Astrocyte (in vitro differentiated cells and primary cell): ENCODE measurements around the gene PIM2. TPM values are rescaled to one million over a fixed set of nuclear protein-coding genes. Genes with fewer than 3 reads are reported as not detected.

Source experiments
- DNase-seq: peaks from one replicate; pipeline ENCODE4 v3.0.0-alpha.2; 2010; ENCODE audit warnings: low read depth
- FAIRE-seq: peaks from 2 replicates; lab custom pipeline; 2011; peaks lifted over from hg19 to GRCh38; lab: Jason Lieb, UNC
- H2AFZ ChIP-seq: 2 replicates; pipeline ENCODE4 v1.6.0; 2012; ENCODE audit warnings: low read depth, low read length, inconsistent platforms
- H3K27ac ChIP-seq: 2 replicates; pipeline ENCODE4 v1.5.1; 2011; ENCODE audit warnings: low read depth, low read length, inconsistent platforms
- H3K27me3 ChIP-seq: 2 replicates; pipeline ENCODE4 v1.6.0; 2011; ENCODE audit warnings: low read length, inconsistent platforms; ENCODE audit not compliant: insufficient read depth
- H3K36me3 ChIP-seq: 2 replicates; pipeline ENCODE4 v1.5.1; 2011; ENCODE audit warnings: low read length, inconsistent platforms; ENCODE audit not compliant: insufficient read depth
- H3K4me1 ChIP-seq: 2 replicates; pipeline ENCODE4 v1.5.1; 2011; ENCODE audit warnings: low read length, inconsistent platforms; ENCODE audit not compliant: insufficient read depth
- H3K4me2 ChIP-seq: 2 replicates; pipeline ENCODE4 v1.6.0; 2012; ENCODE audit warnings: low read length, inconsistent platforms
- H3K4me3 ChIP-seq: 2 replicates; pipeline ENCODE4 v1.5.1; 2011; ENCODE audit warnings: low read depth, mild to moderate bottlenecking, low read length, inconsistent platforms; ENCODE audit not compliant: insufficient read depth
- H3K79me2 ChIP-seq: 2 replicates; pipeline ENCODE4 v1.6.0; 2012; ENCODE audit warnings: mild to moderate bottlenecking, low read length, inconsistent platforms; ENCODE audit not compliant: insufficient read depth
- H3K9ac ChIP-seq: 2 replicates; pipeline ENCODE4 v1.6.0; 2012; ENCODE audit warnings: mild to moderate bottlenecking, low read length, inconsistent platforms
- H3K9me3 ChIP-seq: 2 replicates; pipeline ENCODE4 v1.5.1; 2012; ENCODE audit warnings: low read depth, mild to moderate bottlenecking, low read length, inconsistent platforms; ENCODE audit not compliant: insufficient read depth
- H4K20me1 ChIP-seq: 2 replicates; pipeline ENCODE4 v1.6.0; 2012; ENCODE audit warnings: low read length, inconsistent platforms; ENCODE audit not compliant: insufficient read depth
- H3K27ac Mint-ChIP-seq: one replicate; pipeline ENCODE4 v1.8.0; 2021; ENCODE audit warnings: mild to moderate bottlenecking, mixed read lengths; ENCODE audit not compliant: unreplicated experiment
- H3K27me3 Mint-ChIP-seq: one replicate; pipeline ENCODE4 v1.8.0; 2021; ENCODE audit warnings: low read depth, mixed read lengths; ENCODE audit not compliant: unreplicated experiment
- H3K36me3 Mint-ChIP-seq: one replicate; pipeline ENCODE4 v1.8.0; 2021; ENCODE audit warnings: low read depth, mixed read lengths; ENCODE audit not compliant: unreplicated experiment
- H3K4me1 Mint-ChIP-seq: one replicate; pipeline ENCODE4 v1.8.0; 2021; ENCODE audit warnings: low read depth, mixed read lengths; ENCODE audit not compliant: unreplicated experiment
- H3K4me3 Mint-ChIP-seq: one replicate; pipeline ENCODE4 v1.8.0; 2021; ENCODE audit warnings: mild to moderate bottlenecking, moderate library complexity, mixed read lengths; ENCODE audit not compliant: unreplicated experiment
- H3K9me3 Mint-ChIP-seq: one replicate; pipeline ENCODE4 v1.8.0; 2021; ENCODE audit warnings: mild to moderate bottlenecking, mixed read lengths; ENCODE audit not compliant: unreplicated experiment
- CTCF ChIP-seq: IDR thresholded peaks from 2 replicates; pipeline ENCODE4 v1.5.1; 2011; ENCODE audit warnings: low read depth, mild to moderate bottlenecking, inconsistent platforms, low read length, moderate library complexity; ENCODE audit not compliant: insufficient read depth
- EZH2 ChIP-seq: IDR thresholded peaks from 2 replicates; pipeline ENCODE4 v1.6.1; 2012; ENCODE audit warnings: mild to moderate bottlenecking, low read length, inconsistent platforms; ENCODE audit not compliant: insufficient read depth
- total RNA-seq: library from RNA; stranded (reverse); gene quantifications from 2 replicates; pipeline ENCODE4 v1.2.1, GENCODE V29; 2021

Gene PIM2
- total RNA-seq, 1 donor from 2014 or later: 13.4 TPM

- DNase-seq (no peak), FAIRE-seq (no peak)
- no peak overlapping the region for H3K27ac Mint-ChIP-seq
- Histone ChIP-seq H3K36me3 (peaks cover 2% of the 10 kb centered on the region), H3K9me3 (no peaks in the 10 kb centered on the region), H3K4me2 (peak overlapping the region; percentile 97), H3K9ac (peak overlapping the region; percentile 99), H2AFZ (no peak overlapping the region), H3K4me3 (peak overlapping the region; percentile 98), H3K4me1 (peaks cover 11% of the 10 kb centered on the region), H3K27ac (no peak overlapping the region), H3K27me3 (no peaks in the 10 kb centered on the region), H4K20me1 (peaks cover 20% of the 10 kb centered on the region), H3K79me2 (peaks cover 36% of the 10 kb centered on the region)
- peaks cover 1% of the 10 kb centered on the region for H3K4me1 Mint-ChIP-seq
- peak overlapping the region; percentile 98 for H3K4me3 Mint-ChIP-seq
- no peaks in the 10 kb centered on the region for H3K9me3 Mint-ChIP-seq
- H3K36me3 Mint-ChIP-seq: peaks cover 4% of the 10 kb centered on the region
- H3K27me3 Mint-ChIP-seq: no peaks in the 10 kb centered on the region
- no peak for TF ChIP-seq EZH2
Observed at GRCh38 chrX:48909703-48910294, 9.0 kb downstream of the PIM2 start.

GRCh38 chrX:48908600-48908999 lies 10.2 kb downstream of the PIM2 start:
- H3K27me3 Mint-ChIP-seq: no peaks in the 10 kb centered on the region
- H3K27me3 ChIP-seq: no peaks in the 10 kb centered on the region
- H3K36me3 ChIP-seq: peaks cover 6% of the 10 kb centered on the region
- FAIRE-seq (no peak), DNase-seq (no peak)
- TF ChIP-seq EZH2 (no peak), CTCF (no peak)
- H3K4me3 Mint-ChIP-seq: no peak overlapping the region
- H3K9me3 ChIP-seq: no peaks in the 10 kb centered on the region
- H2AFZ ChIP-seq: no peak overlapping the region
- peaks cover 27% of the 10 kb centered on the region for H4K20me1 ChIP-seq
- no peak overlapping the region for H3K4me3 ChIP-seq
- no peak overlapping the region for H3K4me2 ChIP-seq
- peaks cover 11% of the 10 kb centered on the region for H3K4me1 ChIP-seq
- H3K9me3 Mint-ChIP-seq: no peaks in the 10 kb centered on the region
- H3K9ac ChIP-seq: no peak overlapping the region
- peaks cover 36% of the 10 kb centered on the region for H3K79me2 ChIP-seq
- H3K4me1 Mint-ChIP-seq: peaks cover 1% of the 10 kb centered on the region
- H3K27ac Mint-ChIP-seq: no peak overlapping the region
- H3K36me3 Mint-ChIP-seq: peaks cover 2% of the 10 kb centered on the region
- H3K27ac ChIP-seq: no peak overlapping the region

- no peaks in the 10 kb centered on the region for H3K4me1 Mint-ChIP-seq
- no peaks in the 10 kb centered on the region for H3K27me3 Mint-ChIP-seq
- no peaks in the 10 kb centered on the region for H3K27me3 ChIP-seq
- peaks cover 34% of the 10 kb centered on the region for H4K20me1 ChIP-seq
- H3K4me3 ChIP-seq: no peak overlapping the region
- DNase-seq (no peak), FAIRE-seq (no peak)
- TF ChIP-seq CTCF: no peak
- TF ChIP-seq EZH2: no peak
- H3K27ac Mint-ChIP-seq: no peak overlapping the region
- no peak overlapping the region for H3K4me2 ChIP-seq
- no peak overlapping the region for H3K4me3 Mint-ChIP-seq
- H3K79me2 ChIP-seq: peaks cover 35% of the 10 kb centered on the region
- H3K27ac ChIP-seq: no peak overlapping the region
- H3K9me3 ChIP-seq: no peaks in the 10 kb centered on the region
- H3K36me3 ChIP-seq: peaks cover 7% of the 10 kb centered on the region
- H2AFZ ChIP-seq: no peak overlapping the region
- peaks cover 9% of the 10 kb centered on the region for H3K36me3 Mint-ChIP-seq
- no peaks in the 10 kb centered on the region for H3K9me3 Mint-ChIP-seq
- H3K4me1 ChIP-seq: peaks cover 4% of the 10 kb centered on the region
- no peak overlapping the region for H3K9ac ChIP-seq
Observed at GRCh38 chrX:48905090-48905790, 13.6 kb downstream of the PIM2 start.
